Calu3 (cell line): Measurements from ENCODE around the gene SKAP1. TPM values are rescaled to one million over a fixed set of nuclear protein-coding genes. Genes with fewer than 3 reads are reported as not detected.
A peak's percentile ranks its signal among the peaks of the same experiment; 100 is the strongest.

Experiments used
- BruUV-seq: library from RNA; stranded (reverse); fragments of 400-500 nt; replicated peaks from 2 replicates; lab custom pipeline; 2021; lab: Mats Ljungman, UMichigan
- CTCF ChIA-PET: fragments of 300-600 bp; sonication (Branson Sonifier 250); formaldehyde crosslinking; loops from one replicate; lab custom pipeline; 2022; ENCODE audit warnings: antibody characterized with exemption; lab: Charles Lee
- DNase-seq: peaks from one replicate; pipeline ENCODE4 v3.0.0; 2022
- H3K27ac Mint-ChIP-seq: one replicate; pipeline ENCODE4 v1.8.0; 2022; ENCODE audit warnings: mixed read lengths; ENCODE audit not compliant: unreplicated experiment
- H3K27me3 Mint-ChIP-seq: one replicate; pipeline ENCODE4 v1.8.0; 2022; ENCODE audit warnings: mixed read lengths; ENCODE audit not compliant: unreplicated experiment
- H3K36me3 Mint-ChIP-seq: one replicate; pipeline ENCODE4 v1.8.0; 2022; ENCODE audit warnings: mild to moderate bottlenecking, moderate library complexity, mixed read lengths; ENCODE audit not compliant: insufficient read depth, unreplicated experiment
- H3K4me1 Mint-ChIP-seq: one replicate; pipeline ENCODE4 v1.8.0; 2022; ENCODE audit warnings: mild to moderate bottlenecking, low read depth, mixed read lengths; ENCODE audit not compliant: unreplicated experiment
- H3K4me3 Mint-ChIP-seq: one replicate; pipeline ENCODE4 v1.8.0; 2022; ENCODE audit warnings: mild to moderate bottlenecking, low read depth, moderate library complexity, mixed read lengths; ENCODE audit not compliant: unreplicated experiment
- H3K9me3 Mint-ChIP-seq: one replicate; pipeline ENCODE4 v1.8.0; 2022; ENCODE audit warnings: low read depth, mixed read lengths; ENCODE audit not compliant: unreplicated experiment
- intact Hi-C: fragments of 100-400 bp; cut with micrococcal nuclease; formaldehyde crosslinking; loops from one replicate; pipeline ENCODE4 v1.10.0; 2022; ENCODE audit not compliant: unreplicated experiment
- total RNA-seq: library from RNA; stranded (reverse); gene quantifications from 2 replicates; pipeline ENCODE4 v1.2.3, GENCODE V29; 2022
- TF ChIP-seq, protein P1 (sequence below): fragments of 200-600 bp; IDR thresholded peaks from one replicate; pipeline ENCODE4 v1.8.0; 2022; ENCODE audit warnings: antibody characterized with exemption; ENCODE audit not compliant: unreplicated experiment

The SKAP1 gene
- total RNA-seq, 1 experiment from 2014 or later: 4.4 TPM

DNA sequence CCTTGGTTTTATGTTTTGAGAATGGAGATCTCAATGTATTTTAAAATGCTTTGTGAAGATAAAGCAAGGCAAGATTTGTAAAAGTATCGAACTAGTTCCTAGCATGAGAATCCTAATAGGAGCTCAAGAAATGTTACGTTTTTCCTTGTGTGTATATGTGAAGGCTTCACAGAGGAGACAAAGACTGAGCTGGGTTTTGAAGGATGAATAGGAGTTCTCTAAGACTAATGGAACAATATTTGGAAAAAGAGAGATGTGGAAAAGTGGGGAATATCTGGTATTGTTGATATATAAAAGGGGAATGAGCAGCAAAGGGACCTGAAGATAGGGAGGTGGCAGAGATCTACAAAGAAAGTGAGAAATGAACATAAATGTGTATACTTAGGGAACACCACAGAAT lies 195.1 kb downstream of the SKAP1 start:
- no peak overlapping the region for H3K4me3 Mint-ChIP-seq
- CTCF ChIA-PET: interaction anchor here (0.8 to 3.0 kb wide), 3 partner anchors 8 to 464 kb away, joined by 3 to 8 read pairs (median 3); no protein-coding TSS in a partner anchor
- peaks cover 49% of the 10 kb centered on the region for H3K4me1 Mint-ChIP-seq
- no peak for DNase-seq
- peaks cover 4% of the 10 kb centered on the region for H3K36me3 Mint-ChIP-seq
- TF ChIP-seq, protein P1, sequence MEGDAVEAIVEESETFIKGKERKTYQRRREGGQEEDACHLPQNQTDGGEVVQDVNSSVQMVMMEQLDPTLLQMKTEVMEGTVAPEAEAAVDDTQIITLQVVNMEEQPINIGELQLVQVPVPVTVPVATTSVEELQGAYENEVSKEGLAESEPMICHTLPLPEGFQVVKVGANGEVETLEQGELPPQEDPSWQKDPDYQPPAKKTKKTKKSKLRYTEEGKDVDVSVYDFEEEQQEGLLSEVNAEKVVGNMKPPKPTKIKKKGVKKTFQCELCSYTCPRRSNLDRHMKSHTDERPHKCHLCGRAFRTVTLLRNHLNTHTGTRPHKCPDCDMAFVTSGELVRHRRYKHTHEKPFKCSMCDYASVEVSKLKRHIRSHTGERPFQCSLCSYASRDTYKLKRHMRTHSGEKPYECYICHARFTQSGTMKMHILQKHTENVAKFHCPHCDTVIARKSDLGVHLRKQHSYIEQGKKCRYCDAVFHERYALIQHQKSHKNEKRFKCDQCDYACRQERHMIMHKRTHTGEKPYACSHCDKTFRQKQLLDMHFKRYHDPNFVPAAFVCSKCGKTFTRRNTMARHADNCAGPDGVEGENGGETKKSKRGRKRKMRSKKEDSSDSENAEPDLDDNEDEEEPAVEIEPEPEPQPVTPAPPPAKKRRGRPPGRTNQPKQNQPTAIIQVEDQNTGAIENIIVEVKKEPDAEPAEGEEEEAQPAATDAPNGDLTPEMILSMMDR: no peak
- H3K9me3 Mint-ChIP-seq: peaks cover 7% of the 10 kb centered on the region
- peak overlapping the region; percentile 6 for H3K27ac Mint-ChIP-seq
- BruUV-seq: no TSS peak
- no peaks in the 10 kb centered on the region for H3K27me3 Mint-ChIP-seq
- intact Hi-C loops: no loop called here

DNA sequence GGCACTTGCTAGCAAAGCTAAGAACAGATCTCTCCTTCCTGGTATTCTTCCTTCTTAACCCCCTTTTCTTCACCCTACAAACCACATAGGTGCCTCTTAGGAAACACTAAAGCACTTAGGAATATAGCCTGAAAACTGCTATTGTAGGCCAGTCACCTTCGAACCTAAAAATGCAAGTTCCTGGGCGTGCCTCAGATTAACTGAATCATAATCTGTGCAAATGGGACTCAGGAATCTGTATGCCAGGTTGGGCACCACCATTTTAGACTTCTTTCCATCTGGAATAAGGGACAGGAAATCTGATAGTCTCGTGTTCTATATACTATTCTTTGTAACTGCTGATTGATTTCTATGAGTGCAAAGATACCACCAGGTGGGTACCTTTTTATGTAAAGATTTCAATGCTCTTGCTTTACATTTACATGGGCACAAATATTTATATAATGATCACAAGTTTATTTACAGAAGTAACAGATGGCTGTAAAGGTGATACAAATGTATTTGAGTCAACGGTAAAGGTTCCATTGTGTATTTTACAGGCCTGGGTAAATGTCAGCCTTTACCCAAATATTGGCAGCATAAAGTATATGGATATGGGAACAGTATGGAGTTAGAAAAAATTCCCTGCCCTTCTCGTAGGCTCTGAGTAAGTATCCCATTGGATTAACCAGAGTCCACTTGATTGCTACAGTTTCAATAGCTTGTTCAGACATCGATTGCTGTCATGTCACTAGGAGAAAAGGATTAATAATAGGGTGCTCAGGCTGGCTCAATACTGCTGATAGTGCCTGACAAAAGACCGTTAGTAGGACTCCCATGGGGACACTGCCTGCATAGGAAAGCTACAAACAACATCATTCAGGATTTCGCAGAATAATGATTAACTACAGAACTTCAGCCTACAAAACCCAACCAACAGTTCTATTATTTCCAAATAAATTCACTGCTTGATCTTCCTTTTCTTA lies 197.7 kb downstream of the SKAP1 start:
- BruUV-seq: no TSS peak
- TF ChIP-seq, protein P1: no peak
- Mint-ChIP-seq H3K9me3 (peaks cover 3% of the 10 kb centered on the region), H3K4me3 (no peak overlapping the region), H3K4me1 (peaks cover 44% of the 10 kb centered on the region), H3K36me3 (peaks cover 4% of the 10 kb centered on the region), H3K27me3 (no peaks in the 10 kb centered on the region), H3K27ac (no peak overlapping the region)
- CTCF ChIA-PET: interaction anchor here (1.1 kb wide), 1 partner anchor 62 kb away, joined by 4 read pairs; no protein-coding TSS in a partner anchor
- DNase-seq: no peak
- intact Hi-C loops: no loop called here

DNA sequence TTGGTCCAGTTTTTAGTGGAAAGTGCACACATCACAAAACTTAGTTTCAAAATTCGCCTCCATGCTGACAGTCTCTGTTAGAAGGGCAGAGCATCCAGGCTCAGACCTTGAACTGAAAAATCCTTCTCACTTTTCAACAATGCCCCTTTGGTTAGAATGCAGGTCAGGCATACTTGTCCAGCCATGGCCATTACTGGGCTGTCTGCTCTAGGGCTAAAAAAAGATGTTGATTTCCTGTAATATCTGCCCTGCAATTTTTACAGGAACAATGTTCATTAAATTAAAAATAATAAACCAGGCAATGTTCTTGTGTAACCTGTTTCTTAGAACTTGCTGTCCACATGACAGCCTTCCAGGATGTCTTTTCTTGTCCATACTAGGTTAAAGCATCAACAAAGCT lies 200.1 kb downstream of the SKAP1 start:
- Mint-ChIP-seq H3K4me1 (peaks cover 28% of the 10 kb centered on the region), H3K9me3 (peaks cover 3% of the 10 kb centered on the region), H3K4me3 (no peak overlapping the region), H3K27me3 (no peaks in the 10 kb centered on the region), H3K27ac (no peak overlapping the region), H3K36me3 (no peaks in the 10 kb centered on the region)
- TF ChIP-seq, protein P1: no peak
- BruUV-seq: no TSS peak
- intact Hi-C loops: no loop called here
- CTCF ChIA-PET: interaction anchor here (1.1 kb wide), 1 partner anchor 11 kb away, joined by 4 read pairs; no protein-coding TSS in a partner anchor
- no peak for DNase-seq

DNA sequence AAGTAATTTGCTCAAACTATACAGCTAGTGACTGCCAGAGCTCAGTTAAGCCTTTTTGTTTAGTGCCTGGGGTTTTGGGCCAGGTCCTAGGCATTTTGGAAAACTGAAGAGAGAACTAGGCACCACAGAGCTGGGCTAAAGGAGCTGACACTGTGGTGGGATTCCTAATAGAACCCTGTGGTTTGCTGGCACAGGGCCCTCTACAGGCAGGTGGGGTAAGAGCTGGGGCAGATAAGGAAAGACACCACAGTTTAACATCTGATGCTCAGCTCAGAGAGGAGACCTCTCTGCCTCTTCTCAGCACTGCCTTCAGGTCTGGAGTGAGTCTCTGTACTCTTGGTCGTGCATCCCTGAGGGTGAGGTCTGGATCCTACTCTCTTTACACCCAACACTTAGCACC lies 201.3 kb downstream of the SKAP1 start:
- Mint-ChIP-seq H3K9me3 (peaks cover 3% of the 10 kb centered on the region), H3K36me3 (no peaks in the 10 kb centered on the region), H3K4me3 (no peak overlapping the region), H3K27me3 (no peaks in the 10 kb centered on the region), H3K27ac (no peak overlapping the region), H3K4me1 (peaks cover 24% of the 10 kb centered on the region)
- CTCF ChIA-PET: interaction anchor here (1.1 to 3.9 kb wide), 4 partner anchors 12 to 34 kb away, joined by 3 to 20 read pairs (median 4); no protein-coding TSS in a partner anchor
- TF ChIP-seq, protein P1: no peak
- DNase-seq: no peak
- BruUV-seq: no TSS peak
- intact Hi-C loops: no loop called here
